ENCODE results near the gene SPATA2. TPM values are rescaled to one million over a fixed set of nuclear protein-coding genes. Genes with fewer than 3 reads are reported as not detected.
A peak's percentile ranks its signal among the peaks of the same experiment; 100 is the strongest.

SPATA2 gene
- total RNA-seq, 1 donor from 2014 or later = 0.79 TPM

- no peaks in the 10 kb centered on the region for H3K27me3 ChIP-seq (ENCODE audit: control insufficient read depth, insufficient read depth, low read length)
- peaks cover 28% of the 10 kb centered on the region for H3K36me3 ChIP-seq (ENCODE audit: control insufficient read depth, insufficient read depth, low read length)
- peak; percentile 80 for DNase-seq (ENCODE audit: low read depth)
- no peak overlapping the region for H3K4me3 ChIP-seq (ENCODE audit: low read depth, low read length)
- no peak for TF ChIP-seq CTCF (IDR thresholded peaks at IDR 0.05; ENCODE audit: insufficient read depth, low read length, severe bottlenecking)
- FAIRE-seq = no peak
Measured at GRCh38 chr20:49951151-49951550, 35.8 kb upstream of the SPATA2 start.

GRCh38 chr20:49948809-49949507, 33.6 kb upstream of the SPATA2 start:
- FAIRE-seq = no peak

GRCh38 chr20:49948178-49948577, 32.8 kb upstream of the SPATA2 start:
- Histone ChIP-seq H3K36me3 (ENCODE audit: control insufficient read depth, insufficient read depth, low read length) (peaks cover 25% of the 10 kb centered on the region), H3K4me3 (ENCODE audit: low read depth, low read length) (no peak overlapping the region), H3K27me3 (ENCODE audit: control insufficient read depth, insufficient read depth, low read length) (no peaks in the 10 kb centered on the region)
- TF ChIP-seq CTCF (IDR thresholded peaks at IDR 0.05; ENCODE audit: insufficient read depth, low read length, severe bottlenecking) = no peak
- FAIRE-seq = no peak
- no peak for DNase-seq (ENCODE audit: low read depth)

More at GRCh38 chr20:49948809-49949507, 33.6 kb upstream of the SPATA2 start:
- H3K4me3 ChIP-seq (ENCODE audit: low read depth, low read length) = no peak overlapping the region
- no peaks in the 10 kb centered on the region for H3K27me3 ChIP-seq (ENCODE audit: control insufficient read depth, insufficient read depth, low read length)
- no peak for DNase-seq (ENCODE audit: low read depth)
- peaks cover 30% of the 10 kb centered on the region for H3K36me3 ChIP-seq (ENCODE audit: control insufficient read depth, insufficient read depth, low read length)
- no peak for TF ChIP-seq CTCF (IDR thresholded peaks at IDR 0.05; ENCODE audit: insufficient read depth, low read length, severe bottlenecking)

GRCh38 chr20:49945701-49946477, 30.6 kb upstream of the SPATA2 start:
- no peaks in the 10 kb centered on the region for H3K27me3 ChIP-seq (ENCODE audit: control insufficient read depth, insufficient read depth, low read length)
- FAIRE-seq = no peak
- no peak for TF ChIP-seq CTCF (IDR thresholded peaks at IDR 0.05; ENCODE audit: insufficient read depth, low read length, severe bottlenecking)
- no peak for DNase-seq (ENCODE audit: low read depth)
- peaks cover 26% of the 10 kb centered on the region for H3K36me3 ChIP-seq (ENCODE audit: control insufficient read depth, insufficient read depth, low read length)
- no peak overlapping the region for H3K4me3 ChIP-seq (ENCODE audit: low read depth, low read length)

GRCh38 chr20:49945306-49945700, 30.0 kb upstream of the SPATA2 start:
- H3K4me3 ChIP-seq (ENCODE audit: low read depth, low read length) = no peak overlapping the region
- no peak for TF ChIP-seq CTCF (IDR thresholded peaks at IDR 0.05; ENCODE audit: insufficient read depth, low read length, severe bottlenecking)
- peaks cover 24% of the 10 kb centered on the region for H3K36me3 ChIP-seq (ENCODE audit: control insufficient read depth, insufficient read depth, low read length)
- DNase-seq (ENCODE audit: low read depth) (no peak), FAIRE-seq (no peak)
- H3K27me3 ChIP-seq (ENCODE audit: control insufficient read depth, insufficient read depth, low read length) = no peaks in the 10 kb centered on the region

All from bronchial epithelial cell (primary cell).